GM23338 (cell line): ENCODE data around the gene MT2A. TPM values are rescaled to one million over a fixed set of nuclear protein-coding genes. Genes with fewer than 3 reads are reported as not detected.

Experiments
- CTCF ChIP-seq, 2 experiments: fragments of 200-600 bp in 1 of 2; sonication (generic) in 1 of 2; conservative IDR thresholded peaks; 2 replicates each; pipeline versions ENCODE4 v1.5.1 to v1.6.1; 2016 to 2017; ENCODE audit warnings: antibody characterized with exemption in 2 of 2, low read depth in 2 of 2, mild to moderate bottlenecking in 2 of 2, moderate library complexity in 1 of 2
- EZH2phosphoT487 ChIP-seq: fragments of 200-600 bp; sonication (generic); IDR thresholded peaks from one replicate; pipeline ENCODE4 v1.8.1; 2018; ENCODE audit warnings: antibody characterized with exemption; ENCODE audit not compliant: unreplicated experiment
- JUNB ChIP-seq: IDR thresholded peaks from one replicate; pipeline ENCODE4 v1.6.1; 2016; ENCODE audit warnings: antibody characterized with exemption; ENCODE audit not compliant: unreplicated experiment
- NANOG ChIP-seq: IDR thresholded peaks from 2 replicates; pipeline ENCODE4 v1.6.1; 2016; ENCODE audit warnings: antibody characterized with exemption, borderline replicate concordance
- ZNF331 ChIP-seq: fragments of 250-450 bp; sonication (Bioruptor Pico); IDR thresholded peaks from 2 replicates; pipeline ENCODE4 v1.5.0; 2020; ENCODE audit warnings: low read depth, mild to moderate bottlenecking, moderate library complexity
- ZNF462 ChIP-seq: fragments of 250-450 bp; sonication (Bioruptor Pico); IDR thresholded peaks from 2 replicates; pipeline ENCODE4 v1.5.0; 2020; ENCODE audit warnings: mild to moderate bottlenecking, moderate library complexity
- polyA plus RNA-seq: library from polyadenylated mRNA; unstranded; fragments of >200 nt; fragmentation: Nextera tagmentation; extraction: Ambion mirVana; gene quantifications from 2 replicates; pipeline ENCODE4 v1.2.1, GENCODE V29; 2016
- total RNA-seq: library from RNA; depleted of rRNA; stranded (reverse); fragments of >200 nt; shearing (Covaris generic); gene quantifications from 2 replicates; pipeline ENCODE4 v1.2.3, GENCODE V29; 2014

The MT2A gene
- total and polyA plus RNA-seq, 2 experiments from 2014 or later, result 13.9 to 243 TPM

- TF ChIP-seq ZNF462 (CRISPR knock-in tag) (no peak), EZH2phosphoT487 (peak; percentile 48), CTCF (conservative IDR thresholded peaks at IDR 0.05; ENCODE audit: low read depth in 2 of 2) (no peak), NANOG (no peak), ZNF331 (CRISPR knock-in tag) (no peak), JUNB (no peak)
Measured at GRCh38 chr16:56617212-56618085, 9.1 kb downstream of the MT2A start (continued).
